Large intestine (tissue), 3 donors: Measurements from ENCODE around the gene ACOT13. TPM values are rescaled to one million over a fixed set of nuclear protein-coding genes. Genes with fewer than 3 reads are reported as not detected.
A peak's percentile ranks its signal among the peaks of the same experiment; 100 is the strongest.
"Not testable (repeated sequence)": the region's sequence is repeated elsewhere in the genome, so short reads cannot be mapped to it uniquely, and the experiment has no call there.

ENCODE experiments used
- DNase-seq, 2 donors: peaks; one replicate each; pipeline versions ENCODE4 v3.0.0 to v3.0.0-alpha.2; 2013
- H3K27ac ChIP-seq: one replicate; pipeline ENCODE4 v1.5.1; 2013; ENCODE audit warnings: low read length
- H3K27me3 ChIP-seq: 2 replicates; pipeline ENCODE4 v1.6.1; 2013; ENCODE audit warnings: low read length; ENCODE audit not compliant: control insufficient read depth, insufficient read depth
- H3K36me3 ChIP-seq: 2 replicates; pipeline ENCODE4 v1.6.1; 2013; ENCODE audit warnings: low read length; ENCODE audit not compliant: control insufficient read depth, insufficient read depth
- H3K4me1 ChIP-seq: one replicate; pipeline ENCODE4 v1.6.1; 2013; ENCODE audit warnings: low read length; ENCODE audit not compliant: control insufficient read depth, insufficient read depth
- H3K4me3 ChIP-seq: one replicate; pipeline ENCODE4 v1.5.1; 2013; ENCODE audit warnings: low read length
- H3K9me3 ChIP-seq: one replicate; pipeline ENCODE4 v1.6.1; 2013; ENCODE audit warnings: mild to moderate bottlenecking, low read depth, low read length, moderate library complexity; ENCODE audit not compliant: control insufficient read depth
- WGBS: methylation state at CpG from one replicate; pipeline ENCODE4 v1.1.5; 2013; ENCODE audit warnings: low lambda C conversion rate; ENCODE audit not compliant: insufficient coverage; 5-methylcytosine and 5-hydroxymethylcytosine counted together
- polyA plus RNA-seq: library from polyadenylated mRNA; unstranded; fragments of 120-200 nt; gene quantifications from one replicate; pipeline ENCODE4 v1.2.1, GENCODE V29; 2013

The ACOT13 gene
- polyA plus RNA-seq, 1 donor: 17.6 TPM

DNA sequence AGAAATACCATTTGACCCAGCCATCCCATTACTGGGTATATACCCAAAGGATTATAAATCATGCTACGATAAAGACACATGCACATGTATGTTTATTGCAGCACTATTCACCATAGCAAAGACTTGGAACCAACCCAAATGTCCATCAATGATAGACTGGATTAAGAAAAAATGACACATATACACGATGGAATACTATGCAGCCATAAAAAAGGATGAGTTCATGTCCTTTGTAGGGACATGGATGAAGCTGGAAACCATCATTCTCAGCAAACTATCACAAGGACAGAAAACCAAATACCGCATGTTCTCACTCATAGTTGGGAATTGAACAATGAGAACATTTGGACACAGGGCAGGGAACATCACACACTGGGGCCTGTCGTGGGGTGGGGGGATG, 4.2 kb downstream of the ACOT13 start:
- no CpG with 5 or more reads among the region's 4 CpGs for WGBS
- not testable (repeated sequence) for DNase-seq, H3K27ac ChIP-seq, H3K36me3 ChIP-seq, H3K4me1 ChIP-seq, H3K27me3 ChIP-seq, H3K4me3 ChIP-seq
- peaks cover 13% of the 10 kb centered on the region for H3K9me3 ChIP-seq

DNA sequence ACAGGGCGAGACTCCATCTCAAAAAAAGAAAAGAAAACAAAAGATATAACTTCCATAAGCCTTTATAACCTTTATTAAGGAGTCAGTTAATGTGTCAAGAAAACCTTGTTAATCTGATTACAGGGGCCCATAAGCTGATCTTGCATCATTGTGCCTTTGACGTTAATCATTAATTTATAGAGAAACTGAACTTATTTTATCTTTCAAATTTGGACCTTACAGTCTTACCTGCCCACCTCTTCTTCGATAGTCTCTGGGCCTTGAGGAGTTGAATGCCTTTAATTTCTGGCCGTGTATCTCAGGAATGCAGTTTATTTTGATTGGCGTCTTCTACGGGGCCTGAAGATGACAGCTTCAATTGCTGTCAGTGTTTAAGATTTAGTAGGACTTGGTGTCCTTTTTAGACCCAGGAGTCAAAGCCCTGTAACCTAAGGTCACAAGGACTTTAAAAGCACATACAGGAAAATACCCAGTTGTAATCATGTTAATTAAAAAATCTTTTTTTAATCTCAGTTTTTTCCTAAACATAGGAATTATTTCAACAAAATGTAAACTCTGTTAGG, 5.8 kb downstream of the ACOT13 start:
- DNase-seq: peak in 1 of 2 donors; percentile 72
- H3K4me3 ChIP-seq: no peak overlapping the region
- peaks cover 13% of the 10 kb centered on the region for H3K9me3 ChIP-seq
- WGBS: 71% methylated on average over 1 of the region's 6 CpGs
- peaks cover 9% of the 10 kb centered on the region for H3K4me1 ChIP-seq
- no peaks in the 10 kb centered on the region for H3K27me3 ChIP-seq
- H3K27ac ChIP-seq: peak overlapping the region; percentile 10
- H3K36me3 ChIP-seq: no peaks in the 10 kb centered on the region

DNA sequence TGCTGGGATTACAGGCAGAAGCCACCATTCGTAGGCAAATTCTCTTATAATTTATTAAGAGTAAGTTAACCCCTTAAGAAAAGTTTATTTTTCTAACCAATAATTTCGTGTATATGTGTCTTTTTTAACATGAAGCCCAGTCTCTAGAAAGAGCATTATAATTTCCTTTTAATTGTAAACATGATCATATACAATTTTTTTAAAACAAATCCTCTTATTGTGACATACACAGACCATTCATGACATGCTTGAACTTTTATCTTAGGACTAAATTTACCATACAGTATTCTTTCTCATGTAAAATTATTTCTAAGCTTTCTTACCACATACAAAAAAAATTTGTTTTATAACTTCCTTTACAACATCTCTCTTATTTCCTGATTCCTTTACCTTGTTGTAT, 6.7 kb downstream of the ACOT13 start:
- 83% methylated on average over 1 of the region's 2 CpGs for WGBS
- H3K9me3 ChIP-seq: peaks cover 13% of the 10 kb centered on the region
- no peak for DNase-seq
- H3K36me3 ChIP-seq: no peaks in the 10 kb centered on the region
- H3K27ac ChIP-seq: no peak overlapping the region
- no peak overlapping the region for H3K4me3 ChIP-seq
- no peaks in the 10 kb centered on the region for H3K4me1 ChIP-seq
- H3K27me3 ChIP-seq: no peaks in the 10 kb centered on the region

DNA sequence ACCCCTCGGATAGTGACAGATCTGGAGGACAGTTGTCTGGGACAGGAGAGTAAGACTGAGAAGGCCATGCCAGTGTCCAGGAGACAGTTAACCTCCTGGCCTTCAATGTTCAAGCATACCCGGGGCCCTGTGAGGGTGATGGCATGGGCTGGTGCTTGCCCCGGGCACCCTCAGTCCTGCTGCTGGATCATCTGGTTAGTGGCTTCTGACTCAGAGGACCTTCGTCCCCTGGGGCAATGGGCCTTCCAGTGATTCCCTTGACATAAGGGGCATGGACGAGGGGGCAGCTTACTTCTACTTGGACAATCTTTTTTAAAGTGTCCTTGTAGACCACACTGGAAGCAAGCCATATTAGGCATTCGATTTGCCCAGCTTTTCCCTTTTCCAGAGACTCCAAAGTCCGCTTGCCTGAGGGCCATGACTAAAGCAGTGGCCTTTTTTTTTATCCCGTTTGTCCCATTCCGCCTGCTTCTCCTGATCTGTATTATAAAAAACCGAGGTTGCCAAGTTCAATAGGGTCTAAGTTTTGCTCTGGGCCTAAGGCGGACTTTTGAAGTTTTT, 12.0 kb downstream of the ACOT13 start:
- not testable (repeated sequence) for H3K4me1 ChIP-seq, H3K4me3 ChIP-seq, H3K27me3 ChIP-seq, DNase-seq, H3K36me3 ChIP-seq
- H3K9me3 ChIP-seq: peaks cover 10% of the 10 kb centered on the region
- H3K27ac ChIP-seq: peak overlapping the region; percentile 20
- WGBS: 93% methylated on average over 2 of the region's 11 CpGs

DNA sequence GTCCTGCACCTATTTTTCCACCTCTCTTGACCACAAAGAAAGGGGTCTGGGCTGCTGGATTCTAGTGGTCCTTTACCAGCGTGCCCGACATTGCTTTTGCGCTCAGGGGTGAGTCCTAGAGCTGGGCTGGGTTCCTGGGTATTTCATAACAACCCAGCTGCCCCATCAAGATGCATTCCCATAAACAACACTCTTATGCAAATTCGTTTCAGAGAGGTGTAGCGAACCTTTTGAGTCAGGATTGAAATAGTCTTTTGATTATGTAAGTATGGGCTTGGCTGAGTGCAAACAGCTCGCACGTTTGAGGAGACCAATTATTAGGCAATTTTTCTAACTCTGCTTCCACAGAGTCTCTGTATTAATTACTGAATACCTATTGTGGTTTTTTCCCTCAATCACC, 13.7 kb downstream of the ACOT13 start:
- Histone ChIP-seq H3K27me3 (no peaks in the 10 kb centered on the region), H3K4me3 (no peak overlapping the region), H3K9me3 (peaks cover 3% of the 10 kb centered on the region), H3K27ac (no peak overlapping the region), H3K36me3 (no peaks in the 10 kb centered on the region), H3K4me1 (peaks cover 6% of the 10 kb centered on the region)
- no peak for DNase-seq
- WGBS: no CpG with 5 or more reads among the region's 7 CpGs

DNA sequence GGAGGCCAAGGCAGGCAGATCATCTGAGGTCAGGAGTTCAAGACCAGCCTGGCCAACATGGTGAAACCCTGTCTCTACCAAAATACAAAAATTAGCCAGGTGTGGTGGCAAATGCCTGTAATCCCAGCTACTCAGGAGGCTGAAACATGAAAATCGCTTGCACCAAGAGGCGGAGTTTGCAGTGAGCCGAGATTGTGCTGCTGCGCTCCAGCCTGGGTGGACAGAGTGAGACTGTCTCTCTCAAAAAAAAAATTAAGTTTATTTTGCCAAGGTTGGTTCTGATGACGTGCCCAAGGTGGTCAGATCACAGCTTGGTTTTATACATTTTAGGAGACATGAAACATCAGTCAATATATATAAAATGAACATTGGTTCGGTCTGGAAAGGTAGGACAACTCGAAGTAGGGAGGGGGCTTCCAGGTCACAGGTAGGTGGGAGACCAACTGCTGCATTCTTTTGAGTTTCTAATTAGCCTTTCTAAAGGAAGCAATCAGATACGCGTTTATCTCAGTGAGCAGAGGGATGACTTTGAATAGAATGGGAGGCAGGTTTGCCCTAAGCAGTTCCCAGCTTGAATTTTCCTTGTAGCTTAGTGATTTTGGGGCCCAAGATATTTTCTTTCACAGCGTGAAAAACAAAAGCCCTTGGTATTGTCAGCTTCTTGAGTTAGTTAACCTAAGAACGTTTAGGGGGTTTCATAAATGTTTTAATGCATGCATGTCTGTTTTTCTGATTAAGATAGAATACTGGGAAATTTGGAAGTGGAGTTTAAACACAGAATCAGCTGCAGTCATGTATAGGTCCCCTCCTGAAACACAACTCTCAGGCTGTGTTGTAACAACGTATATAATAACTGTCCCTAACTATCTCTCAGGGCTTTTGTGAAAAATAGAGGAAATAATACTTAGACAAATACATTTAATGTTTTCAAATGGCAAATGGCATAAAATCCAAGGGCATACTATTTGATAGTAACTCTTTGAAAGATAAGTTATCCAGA, 16.7 kb downstream of the ACOT13 start:
- H3K4me1 ChIP-seq: peaks cover 6% of the 10 kb centered on the region
- peak overlapping the region; percentile 19 for H3K27ac ChIP-seq
- H3K4me3 ChIP-seq: no peak overlapping the region
- no peak for DNase-seq
- peaks cover 3% of the 10 kb centered on the region for H3K9me3 ChIP-seq
- no peaks in the 10 kb centered on the region for H3K36me3 ChIP-seq
- no CpG with 5 or more reads among the region's 12 CpGs for WGBS
- no peaks in the 10 kb centered on the region for H3K27me3 ChIP-seq

DNA sequence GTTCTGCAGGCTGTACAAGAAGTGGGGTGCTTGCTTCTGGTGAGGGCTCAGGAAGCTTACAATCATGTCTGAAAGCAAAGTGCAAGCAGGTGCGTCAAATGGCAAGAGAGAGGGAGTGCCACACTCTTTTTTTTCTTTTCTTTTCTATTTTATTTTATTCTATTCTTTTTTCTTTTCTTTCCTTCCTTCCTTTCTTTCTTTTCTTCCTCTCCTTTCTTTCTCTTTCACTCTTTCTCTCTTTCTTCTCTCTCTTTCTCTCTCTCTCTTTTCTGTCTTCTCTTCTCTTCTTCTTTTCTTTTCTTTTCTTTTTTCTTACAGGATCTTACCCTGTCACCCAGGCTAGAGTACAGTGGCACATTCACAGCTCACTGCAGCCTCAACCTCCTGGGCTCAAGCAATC, 19.5 kb downstream of the ACOT13 start:
- Histone ChIP-seq H3K4me3 (no peak overlapping the region), H3K27me3 (no peaks in the 10 kb centered on the region), H3K27ac (no peak overlapping the region), H3K36me3 (no peaks in the 10 kb centered on the region), H3K9me3 (peaks cover 2% of the 10 kb centered on the region), H3K4me1 (peaks cover 6% of the 10 kb centered on the region)
- WGBS: 92% methylated on average over 1 of the region's 1 CpG
- no peak for DNase-seq

DNA sequence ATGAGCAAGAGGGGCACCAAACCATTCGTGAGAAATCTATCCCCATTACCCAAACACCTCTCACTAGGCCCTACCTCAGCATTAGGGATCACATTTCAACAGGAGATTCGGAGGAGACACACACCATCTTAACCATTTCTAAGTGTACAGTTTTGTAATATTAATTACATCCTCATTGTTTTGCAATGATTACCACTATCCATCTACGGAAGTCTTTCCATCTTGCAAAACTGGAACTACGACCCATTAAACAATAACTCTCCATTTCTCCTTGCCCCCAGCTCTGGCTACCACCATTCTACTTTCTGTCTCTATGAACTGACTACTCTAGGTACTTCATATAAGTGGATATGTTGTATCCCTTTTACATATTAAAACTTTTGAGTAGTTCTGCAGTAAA, 20.1 kb downstream of the ACOT13 start:
- Histone ChIP-seq H3K27me3 (no peaks in the 10 kb centered on the region), H3K9me3 (no peaks in the 10 kb centered on the region), H3K4me3 (no peak overlapping the region), H3K27ac (no peak overlapping the region), H3K36me3 (no peaks in the 10 kb centered on the region), H3K4me1 (peaks cover 6% of the 10 kb centered on the region)
- DNase-seq: no peak
- WGBS: 88% methylated on average over 1 of the region's 4 CpGs

DNA sequence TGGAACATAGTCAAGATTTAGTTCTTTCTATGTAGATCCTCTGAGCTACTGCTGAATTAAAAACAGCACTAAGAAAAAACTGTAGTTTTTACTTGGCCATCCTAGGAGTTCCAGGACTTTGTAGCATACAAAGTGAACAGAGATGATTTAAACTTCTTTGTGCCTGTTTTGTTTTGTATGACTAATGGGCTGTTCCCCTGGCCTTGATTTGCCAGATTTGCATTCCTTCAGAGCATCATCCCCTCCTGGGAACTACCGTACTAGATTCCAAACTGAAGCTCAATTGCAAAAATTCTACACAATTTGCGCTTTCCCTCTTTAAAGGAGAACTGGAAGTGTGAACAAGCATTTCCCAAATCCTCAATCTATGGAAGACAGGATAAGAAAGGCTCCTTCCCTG, 23.1 kb downstream of the ACOT13 start:
- Histone ChIP-seq H3K36me3 (no peaks in the 10 kb centered on the region), H3K4me3 (no peak overlapping the region), H3K27ac (no peak overlapping the region), H3K4me1 (no peaks in the 10 kb centered on the region), H3K27me3 (no peaks in the 10 kb centered on the region), H3K9me3 (no peaks in the 10 kb centered on the region)
- 80% methylated on average over 1 of the region's 2 CpGs for WGBS
- no peak for DNase-seq

DNA sequence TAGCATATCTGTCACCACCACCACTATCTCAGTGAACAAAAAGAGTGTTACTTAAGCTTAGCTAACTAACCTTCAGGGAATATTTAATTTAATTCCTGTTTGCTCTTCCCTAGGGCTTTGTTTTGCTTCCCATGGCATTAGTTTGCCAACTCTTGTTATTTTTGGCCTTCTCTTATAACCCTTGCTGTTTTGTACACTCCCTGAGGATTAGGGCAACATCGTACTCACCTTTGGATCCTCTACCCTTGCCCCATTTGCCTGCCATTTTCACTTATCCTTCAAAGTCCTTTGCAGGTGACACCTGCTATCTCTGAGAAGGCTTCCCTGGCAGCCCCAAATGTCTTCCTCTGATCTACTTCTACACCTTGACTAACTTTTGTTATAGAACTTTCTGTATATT, 23.7 kb downstream of the ACOT13 start:
- DNase-seq: no peak
- H3K27me3 ChIP-seq: no peaks in the 10 kb centered on the region
- no peaks in the 10 kb centered on the region for H3K36me3 ChIP-seq
- H3K4me3 ChIP-seq: no peak overlapping the region
- H3K4me1 ChIP-seq: no peaks in the 10 kb centered on the region
- H3K27ac ChIP-seq: no peak overlapping the region
- WGBS: no CpG with 5 or more reads among the region's 1 CpG
- H3K9me3 ChIP-seq: no peaks in the 10 kb centered on the region
